HG03558 (cell line): Measurements from ENCODE around the gene CHN2.

Source experiments
- ATAC-seq: cut with Tn5 transposase; IDR thresholded peaks from one replicate; pipeline ENCODE4 v1.9.1; 2021; ENCODE audit warnings: moderate number of reproducible peaks; ENCODE audit not compliant: unreplicated experiment; ENCODE audit errors: extremely low read depth

The CHN2 gene

GRCh38 chr7:29480451-29480850, 285.9 kb downstream of the CHN2 start:
- no peak for ATAC-seq

GRCh38 chr7:29480934-29481651, 286.5 kb downstream of the CHN2 start:
- no peak for ATAC-seq

- ATAC-seq = no peak
These were observed 287.5 kb downstream of the CHN2 start for GRCh38 chr7:29482056-29482455.

- ATAC-seq = no peak
These were observed 288.9 kb downstream of the CHN2 start for GRCh38 chr7:29483219-29484104.

- ATAC-seq = no peak
These were observed 289.7 kb downstream of the CHN2 start for GRCh38 chr7:29484280-29484679.

- ATAC-seq = no peak
These were observed 291.0 kb downstream of the CHN2 start for GRCh38 chr7:29485339-29486190.

GRCh38 chr7:29486191-29486700, 291.7 kb downstream of the CHN2 start:
- ATAC-seq = no peak

GRCh38 chr7:29487424-29487823, 292.8 kb downstream of the CHN2 start:
- ATAC-seq = no peak

GRCh38 chr7:29488203-29488970, 293.8 kb downstream of the CHN2 start:
- ATAC-seq = no peak

- ATAC-seq = no peak
These were observed 294.4 kb downstream of the CHN2 start for GRCh38 chr7:29488977-29489376.

- ATAC-seq = no peak
These were observed 295.6 kb downstream of the CHN2 start for GRCh38 chr7:29490094-29490607.

- no peak for ATAC-seq
These were observed 299.8 kb downstream of the CHN2 start for GRCh38 chr7:29494350-29494749.

GRCh38 chr7:29495653-29496052, 301.1 kb downstream of the CHN2 start:
- ATAC-seq = no peak

GRCh38 chr7:29496355-29497020, 301.9 kb downstream of the CHN2 start:
- no peak for ATAC-seq

GRCh38 chr7:29499932-29500331, 305.4 kb downstream of the CHN2 start:
- no peak for ATAC-seq

- ATAC-seq = no peak
These were observed 306.1 kb downstream of the CHN2 start for GRCh38 chr7:29500719-29501118.

GRCh38 chr7:29502133-29502532, 307.6 kb downstream of the CHN2 start:
- ATAC-seq = no peak

- ATAC-seq = no peak
These were observed 311.4 kb downstream of the CHN2 start for GRCh38 chr7:29505931-29506330.

- ATAC-seq = no peak
These were observed 314.0 kb downstream of the CHN2 start for GRCh38 chr7:29508608-29509007.
